CD4-positive, CD25-positive, alpha-beta regulatory T cell (primary cell): ENCODE measurements around the gene DHX34. TPM values are rescaled to one million over a fixed set of nuclear protein-coding genes. Genes with fewer than 3 reads are reported as not detected.
A peak's percentile ranks its signal among the peaks of the same experiment; 100 is the strongest.

Experiments used
- ATAC-seq, 2 donors: fragments of 150-1000 bp; cut with Tn5 transposase; one replicate each; pipeline ENCODE4 v1.10.0; 2021; ENCODE audit warnings: low read depth in 2 of 2, moderate number of reproducible peaks in 2 of 2, moderate library complexity in 1 of 2
- DNase-seq, 3 donors: peaks; one replicate each; pipeline versions ENCODE4 v3.0.0 to v3.0.0-alpha.2; 2012 to 2022; ENCODE audit warnings: mixed read lengths in 1 of 3
- H3K27ac ChIP-seq: one replicate; pipeline ENCODE4 v1.7.0; 2013; ENCODE audit warnings: mild to moderate bottlenecking, low read length; ENCODE audit not compliant: insufficient read depth, poor library complexity, severe bottlenecking
- H3K27me3 ChIP-seq: one replicate; pipeline ENCODE4 v1.7.0; 2013; ENCODE audit warnings: low read length; ENCODE audit not compliant: control insufficient read depth, insufficient read depth
- H3K36me3 ChIP-seq: one replicate; pipeline ENCODE4 v1.7.0; 2013; ENCODE audit warnings: mild to moderate bottlenecking, low read length, moderate library complexity; ENCODE audit not compliant: control insufficient read depth, insufficient read depth
- H3K4me1 ChIP-seq: 2 replicates; pipeline ENCODE4 v1.7.0; 2013; ENCODE audit warnings: mild to moderate bottlenecking, low read length; ENCODE audit not compliant: insufficient read depth, control insufficient read depth, poor library complexity, severe bottlenecking
- H3K4me3 ChIP-seq: one replicate; pipeline ENCODE4 v1.7.0; 2013; ENCODE audit warnings: low read depth, mild to moderate bottlenecking, low read length, moderate library complexity
- H3K9me3 ChIP-seq, 2 experiments: 1 replicate in 1 of 2; 2 replicates in 1 of 2; pipeline ENCODE4 v1.7.0; 2013; ENCODE audit warnings: low read length in 2 of 2, mild to moderate bottlenecking in 1 of 2, moderate library complexity in 1 of 2; ENCODE audit not compliant: control insufficient read depth in 2 of 2
- H3K27ac Mint-ChIP-seq, 3 donors: one replicate each; pipeline ENCODE4 v1.8.0; 2020 to 2022; ENCODE audit warnings: mild to moderate bottlenecking in 3 of 3, mixed read lengths in 3 of 3, moderate library complexity in 2 of 3
- H3K27me3 Mint-ChIP-seq: one replicate; pipeline ENCODE4 v1.8.0; 2022; ENCODE audit warnings: mild to moderate bottlenecking, mixed read lengths
- H3K36me3 Mint-ChIP-seq: one replicate; pipeline ENCODE4 v1.8.0; 2020; ENCODE audit warnings: mixed read lengths
- H3K4me1 Mint-ChIP-seq, 4 donors: one replicate each; pipeline ENCODE4 v1.8.0; 2020 to 2022; ENCODE audit warnings: mixed read lengths in 4 of 4, mild to moderate bottlenecking in 1 of 4
- H3K4me3 Mint-ChIP-seq, 4 donors: one replicate each; pipeline ENCODE4 v1.8.0; 2020 to 2022; ENCODE audit warnings: mild to moderate bottlenecking in 4 of 4, mixed read lengths in 4 of 4, moderate library complexity in 3 of 4
- H3K9me3 Mint-ChIP-seq, 7 donors: one replicate each; pipeline ENCODE4 v1.8.0; 2020 to 2022; ENCODE audit warnings: mixed read lengths in 7 of 7, mild to moderate bottlenecking in 3 of 7, moderate library complexity in 2 of 7
- polyA plus RNA-seq, 4 donors: library from polyadenylated mRNA; unstranded; fragments of 300-500 nt; fragmentation: Illumina TruSeq; gene quantifications; one replicate each; pipeline ENCODE4 v1.2.3, GENCODE V29; 2021
- total RNA-seq: library from RNA; stranded (reverse); gene quantifications from one replicate; pipeline ENCODE4 v1.2.3, GENCODE V29; 2022

The DHX34 gene
- total and polyA plus RNA-seq, 5 donors from 2014 or later: 2.3 to 11.7 (median 3.8) TPM

GRCh38 chr19:47372603-47373002, 23.5 kb downstream of the DHX34 start:
- no peaks in the 10 kb centered on the region for H3K27me3 Mint-ChIP-seq
- H3K9me3 Mint-ChIP-seq: no peaks in the 10 kb centered on the region
- Histone ChIP-seq H3K36me3 (peaks cover 60% of the 10 kb centered on the region), H3K4me1 (no peaks in the 10 kb centered on the region), H3K27me3 (no peaks in the 10 kb centered on the region), H3K27ac (no peak overlapping the region), H3K9me3 (no peaks in the 10 kb centered on the region), H3K4me3 (no peak overlapping the region)
- H3K4me3 Mint-ChIP-seq: no peak overlapping the region
- DNase-seq (no peak), ATAC-seq (no peak)
- peaks cover 0 to 1% (median 0%) of the 10 kb centered on the region in 4 donors for H3K4me1 Mint-ChIP-seq
- peaks cover 22% of the 10 kb centered on the region for H3K36me3 Mint-ChIP-seq
- H3K27ac Mint-ChIP-seq: no peak overlapping the region

- Mint-ChIP-seq H3K27me3 (no peaks in the 10 kb centered on the region), H3K27ac (no peak overlapping the region), H3K4me1 (peaks cover 0 to 1% (median 0%) of the 10 kb centered on the region in 4 donors), H3K9me3 (no peaks in the 10 kb centered on the region), H3K4me3 (no peak overlapping the region), H3K36me3 (peaks cover 22% of the 10 kb centered on the region)
- Histone ChIP-seq H3K36me3 (peaks cover 58% of the 10 kb centered on the region), H3K27ac (no peak overlapping the region), H3K4me3 (no peak overlapping the region), H3K27me3 (no peaks in the 10 kb centered on the region), H3K9me3 (no peaks in the 10 kb centered on the region), H3K4me1 (no peaks in the 10 kb centered on the region)
- ATAC-seq (no peak), DNase-seq (no peak)
Measured at GRCh38 chr19:47373246-47374240, 24.4 kb downstream of the DHX34 start.

- Mint-ChIP-seq H3K9me3 (no peaks in the 10 kb centered on the region), H3K4me1 (no peaks in the 10 kb centered on the region), H3K36me3 (peaks cover 14% of the 10 kb centered on the region), H3K4me3 (no peak overlapping the region), H3K27ac (no peak overlapping the region), H3K27me3 (no peaks in the 10 kb centered on the region)
- Histone ChIP-seq H3K9me3 (no peaks in the 10 kb centered on the region), H3K27ac (no peak overlapping the region), H3K27me3 (no peaks in the 10 kb centered on the region), H3K4me3 (no peak overlapping the region), H3K4me1 (no peaks in the 10 kb centered on the region), H3K36me3 (peaks cover 48% of the 10 kb centered on the region)
- ATAC-seq (no peak), DNase-seq (no peak)
Measured at GRCh38 chr19:47374876-47375693, 26.0 kb downstream of the DHX34 start.

GRCh38 chr19:47375694-47376588, 26.8 kb downstream of the DHX34 start:
- no peak for DNase-seq
- H3K9me3 Mint-ChIP-seq: no peaks in the 10 kb centered on the region
- ATAC-seq: no peak
- no peak overlapping the region for H3K27ac ChIP-seq
- no peak overlapping the region for H3K4me3 Mint-ChIP-seq
- no peaks in the 10 kb centered on the region for H3K4me1 Mint-ChIP-seq
- peaks cover 14% of the 10 kb centered on the region for H3K36me3 Mint-ChIP-seq
- peaks cover 50% of the 10 kb centered on the region for H3K36me3 ChIP-seq
- no peaks in the 10 kb centered on the region for H3K27me3 Mint-ChIP-seq
- no peaks in the 10 kb centered on the region for H3K9me3 ChIP-seq
- H3K27ac Mint-ChIP-seq: peak overlapping the region in 1 of 3 donors; percentile 79
- H3K27me3 ChIP-seq: no peaks in the 10 kb centered on the region
- peaks cover 1% of the 10 kb centered on the region for H3K4me1 ChIP-seq
- no peak overlapping the region for H3K4me3 ChIP-seq

GRCh38 chr19:47376589-47377144, 27.6 kb downstream of the DHX34 start:
- Histone ChIP-seq H3K27me3 (no peaks in the 10 kb centered on the region), H3K4me1 (peaks cover 9% of the 10 kb centered on the region), H3K9me3 (no peaks in the 10 kb centered on the region), H3K36me3 (peaks cover 45% of the 10 kb centered on the region), H3K27ac (no peak overlapping the region), H3K4me3 (no peak overlapping the region)
- Mint-ChIP-seq H3K9me3 (no peaks in the 10 kb centered on the region), H3K27me3 (no peaks in the 10 kb centered on the region), H3K27ac (no peak overlapping the region), H3K4me3 (no peak overlapping the region), H3K36me3 (peaks cover 19% of the 10 kb centered on the region), H3K4me1 (peaks cover 0 to 5% (median 2%) of the 10 kb centered on the region in 4 donors)
- ATAC-seq: no peak
- no peak for DNase-seq

- no peak overlapping the region for H3K27ac ChIP-seq
- H3K27me3 ChIP-seq: no peaks in the 10 kb centered on the region
- H3K4me3 ChIP-seq: no peak overlapping the region
- H3K4me1 ChIP-seq: peaks cover 14% of the 10 kb centered on the region
- H3K27me3 Mint-ChIP-seq: no peaks in the 10 kb centered on the region
- peaks cover 16% of the 10 kb centered on the region for H3K36me3 Mint-ChIP-seq
- no peak for ATAC-seq
- H3K9me3 ChIP-seq: no peaks in the 10 kb centered on the region
- H3K27ac Mint-ChIP-seq: no peak overlapping the region
- H3K4me1 Mint-ChIP-seq: peaks cover 0 to 11% (median 3%) of the 10 kb centered on the region in 4 donors
- H3K36me3 ChIP-seq: peaks cover 45% of the 10 kb centered on the region
- H3K4me3 Mint-ChIP-seq: no peak overlapping the region
- no peak for DNase-seq
- H3K9me3 Mint-ChIP-seq: no peaks in the 10 kb centered on the region
Measured at GRCh38 chr19:47377208-47377701, 28.1 kb downstream of the DHX34 start.

GRCh38 chr19:47377801-47378200, 28.7 kb downstream of the DHX34 start:
- H3K27me3 ChIP-seq: no peaks in the 10 kb centered on the region
- H3K27me3 Mint-ChIP-seq: no peaks in the 10 kb centered on the region
- DNase-seq (no peak), ATAC-seq (no peak)
- peaks cover 16% of the 10 kb centered on the region for H3K36me3 Mint-ChIP-seq
- H3K4me1 ChIP-seq: peaks cover 14% of the 10 kb centered on the region
- H3K27ac ChIP-seq: no peak overlapping the region
- peaks cover 43% of the 10 kb centered on the region for H3K36me3 ChIP-seq
- H3K4me3 Mint-ChIP-seq: no peak overlapping the region
- no peak overlapping the region for H3K4me3 ChIP-seq
- H3K4me1 Mint-ChIP-seq: peaks cover 0 to 15% (median 3%) of the 10 kb centered on the region in 4 donors
- no peaks in the 10 kb centered on the region for H3K9me3 Mint-ChIP-seq
- peak overlapping the region in 1 of 3 donors; percentile 56 for H3K27ac Mint-ChIP-seq
- no peaks in the 10 kb centered on the region for H3K9me3 ChIP-seq
